Measurements from ENCODE around the gene LIN7B. TPM values are rescaled to one million over a fixed set of nuclear protein-coding genes. Genes with fewer than 3 reads are reported as not detected.

The LIN7B gene
- polyA plus RNA-seq, 1 of the 3 experiments (the other 2 are of a cell fraction): 20.8 TPM

DNA sequence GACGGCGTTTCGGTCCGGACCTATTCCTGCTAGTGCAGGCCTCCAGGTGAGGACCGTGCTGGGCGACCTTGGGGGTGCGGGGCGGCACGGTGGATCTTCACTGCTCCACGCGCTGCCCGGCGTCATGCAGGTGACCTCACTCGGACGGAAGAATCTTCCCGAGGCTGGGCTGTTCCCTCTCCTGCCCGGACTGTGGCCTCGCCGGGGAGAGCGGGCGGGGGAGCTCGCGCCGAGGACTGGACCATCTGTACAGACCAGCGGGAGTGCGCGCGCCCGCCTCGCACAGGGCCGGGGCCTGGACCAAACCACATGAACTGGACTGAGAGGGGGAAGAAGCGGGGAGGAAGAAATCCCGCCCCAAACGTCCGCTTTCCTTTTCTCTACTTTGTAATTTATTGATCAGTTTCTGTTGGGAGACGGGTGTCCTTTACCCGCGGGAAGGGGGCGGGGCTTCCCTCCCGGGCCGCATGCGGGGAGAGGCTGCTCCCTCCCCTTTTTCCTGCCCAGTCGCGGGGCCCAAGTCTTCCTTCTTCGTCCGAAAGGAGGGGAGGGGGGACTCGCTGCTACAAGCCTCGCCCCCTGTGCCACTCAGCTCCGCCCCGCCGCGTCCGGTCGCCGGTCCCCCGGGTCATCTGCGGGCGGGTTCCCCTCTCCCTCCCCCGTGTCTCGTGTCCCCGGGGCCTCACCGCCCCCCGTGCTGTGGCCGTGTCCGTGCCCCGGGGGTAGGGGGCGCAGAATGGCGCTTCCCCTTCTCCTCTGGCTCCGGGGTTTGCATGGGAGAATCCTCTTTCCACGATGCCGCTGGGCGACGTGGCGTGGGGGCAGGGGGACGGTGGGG, 36.2 kb downstream of the LIN7B start:
- H3K4me3 ChIP-seq (ENCODE audit: low read depth in 2 of 2, low read length in 1 of 2): peak overlapping the region; percentile 91 to 96
- WGBS (ENCODE audit: low lambda C conversion rate): 1% methylated on average over 29 of the region's 75 CpGs
- peaks cover 22% of the 10 kb centered on the region for H3F3A ChIP-seq (replicated peaks; ENCODE audit: insufficient read depth)
- H3K27me3 ChIP-seq (ENCODE audit: insufficient read depth): no peaks in the 10 kb centered on the region
- peak overlapping the region; percentile 78 for H2AFZ ChIP-seq (ENCODE audit: low read depth)
- ChIA-PET POLR2A (interaction anchor here (0.7 to 1.5 kb wide), 7 partner anchors 22 to 58 kb away, joined by 3 to 4 read pairs (median 3); partner anchors contain the start of gene LIN7B), CTCF (interaction anchor here (0.9 to 11.1 kb wide), 12 partner anchors 15 to 180 kb away, joined by 3 to 87 read pairs (median 3); partner anchors contain the start of genes LIN7B, PPFIA3 and RUVBL2)
- H3K27ac ChIP-seq (ENCODE audit: low read depth in 2 of 2, low read length in 1 of 2): peak overlapping the region; percentile 68 to 87
- no peaks in the 10 kb centered on the region for H4K20me1 ChIP-seq (ENCODE audit: insufficient read depth)
- peaks cover 3 to 25% of the 10 kb centered on the region in 2 experiments; a peak in 2 of 4 replicates for H3K4me1 ChIP-seq (ENCODE audit: control insufficient read depth in 1 of 2, insufficient read depth in 2 of 2, low read depth in 1 of 2, low read length in 1 of 2)
- TF ChIP-seq MXI1 (IDR thresholded peaks at IDR 0.05; ENCODE audit: low read depth, low read length): peak; percentile 38; the same call in 1 of the 2 replicates
- no peak for TF ChIP-seq EZH2phosphoT487 (IDR thresholded peaks at IDR 0.05; ENCODE audit: borderline replicate concordance, low read depth)
- no peak for TF ChIP-seq ELF1 (IDR thresholded peaks at IDR 0.05)
- no peak for TF ChIP-seq NRF1 (IDR thresholded peaks at IDR 0.05; ENCODE audit: low read depth, low read length)
- TF ChIP-seq POLR2AphosphoS5 (IDR thresholded peaks at IDR 0.05; ENCODE audit: low read depth, low read length): 0 out of 2 replicates have a peak, but pooled peaks have one; percentile 9
- TF ChIP-seq RCOR1 (IDR thresholded peaks at IDR 0.05; ENCODE audit: low read length): no peak
- TF ChIP-seq FOSL2 (IDR thresholded peaks at IDR 0.05; ENCODE audit: borderline replicate concordance, low read depth): no peak
- TF ChIP-seq, protein P1, sequence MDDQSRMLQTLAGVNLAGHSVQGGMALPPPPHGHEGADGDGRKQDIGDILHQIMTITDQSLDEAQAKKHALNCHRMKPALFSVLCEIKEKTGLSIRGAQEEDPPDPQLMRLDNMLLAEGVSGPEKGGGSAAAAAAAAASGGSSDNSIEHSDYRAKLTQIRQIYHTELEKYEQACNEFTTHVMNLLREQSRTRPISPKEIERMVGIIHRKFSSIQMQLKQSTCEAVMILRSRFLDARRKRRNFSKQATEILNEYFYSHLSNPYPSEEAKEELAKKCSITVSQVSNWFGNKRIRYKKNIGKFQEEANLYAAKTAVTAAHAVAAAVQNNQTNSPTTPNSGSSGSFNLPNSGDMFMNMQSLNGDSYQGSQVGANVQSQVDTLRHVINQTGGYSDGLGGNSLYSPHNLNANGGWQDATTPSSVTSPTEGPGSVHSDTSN (IDR thresholded peaks at IDR 0.05): peak; percentile 58
- no peak for TF ChIP-seq MEF2A (IDR thresholded peaks at IDR 0.05; ENCODE audit: borderline replicate concordance, low read depth)
- TF ChIP-seq SMC3 (IDR thresholded peaks at IDR 0.05; ENCODE audit: low read depth, low read length): no peak
- no peak for TF ChIP-seq RFX5 (IDR thresholded peaks at IDR 0.05; ENCODE audit: low read length)
- TF ChIP-seq, protein P2, sequence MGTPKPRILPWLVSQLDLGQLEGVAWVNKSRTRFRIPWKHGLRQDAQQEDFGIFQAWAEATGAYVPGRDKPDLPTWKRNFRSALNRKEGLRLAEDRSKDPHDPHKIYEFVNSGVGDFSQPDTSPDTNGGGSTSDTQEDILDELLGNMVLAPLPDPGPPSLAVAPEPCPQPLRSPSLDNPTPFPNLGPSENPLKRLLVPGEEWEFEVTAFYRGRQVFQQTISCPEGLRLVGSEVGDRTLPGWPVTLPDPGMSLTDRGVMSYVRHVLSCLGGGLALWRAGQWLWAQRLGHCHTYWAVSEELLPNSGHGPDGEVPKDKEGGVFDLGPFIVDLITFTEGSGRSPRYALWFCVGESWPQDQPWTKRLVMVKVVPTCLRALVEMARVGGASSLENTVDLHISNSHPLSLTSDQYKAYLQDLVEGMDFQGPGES (IDR thresholded peaks at IDR 0.05; ENCODE audit: low read depth, low read length): no peak
- no peak for TF ChIP-seq RXRA (IDR thresholded peaks at IDR 0.05; ENCODE audit: borderline replicate concordance, low read depth)
- TF ChIP-seq RAD21 (IDR thresholded peaks at IDR 0.05; ENCODE audit: low read length): no peak
- 0 out of 2 replicates have a peak, but pooled peaks have one; percentile 33 for TF ChIP-seq SIN3A (IDR thresholded peaks at IDR 0.05; ENCODE audit: borderline replicate concordance, low read depth, low read length)
- TF ChIP-seq CHD2 (IDR thresholded peaks at IDR 0.05; ENCODE audit: low read length, partially characterized antibody): no peak
- TF ChIP-seq, protein P3, sequence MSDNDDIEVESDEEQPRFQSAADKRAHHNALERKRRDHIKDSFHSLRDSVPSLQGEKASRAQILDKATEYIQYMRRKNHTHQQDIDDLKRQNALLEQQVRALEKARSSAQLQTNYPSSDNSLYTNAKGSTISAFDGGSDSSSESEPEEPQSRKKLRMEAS (IDR thresholded peaks at IDR 0.05; ENCODE audit: low read depth): peak; percentile 82
- 0 out of 2 replicates have a peak, but pooled peaks have one; percentile 18 for TF ChIP-seq GABPA (IDR thresholded peaks at IDR 0.05; ENCODE audit: low read depth)
- TF ChIP-seq TAF1 (IDR thresholded peaks at IDR 0.05; ENCODE audit: borderline replicate concordance, low read depth, low read length): peak; percentile 16; the same call in 1 of the 2 replicates
- no peak for TF ChIP-seq FOXJ3 (CRISPR knock-in tag; IDR thresholded peaks at IDR 0.05)
- no peak for TF ChIP-seq TCF12 (IDR thresholded peaks at IDR 0.05)
- H3K9me2 ChIP-seq: no peaks in the 10 kb centered on the region
- H3K9me3 ChIP-seq: no peaks in the 10 kb centered on the region
- peak overlapping the region; percentile 100 for H3K4me2 ChIP-seq
- H3K9ac ChIP-seq: peak overlapping the region; percentile 83
- DNase-seq: peak; percentile 95
- no peaks in the 10 kb centered on the region for H3K79me2 ChIP-seq (ENCODE audit: insufficient read depth)
- H3K36me3 ChIP-seq (replicated peaks in 1 of 2; ENCODE audit: control insufficient read depth in 1 of 2, insufficient read depth in 2 of 2, low read length in 1 of 2): no peaks in the 10 kb centered on the region
